H9 (cell line): ENCODE data around the gene MAGEA9. TPM values are rescaled to one million over a fixed set of nuclear protein-coding genes. Genes with fewer than 3 reads are reported as not detected.

Source experiments
- DNase-seq: peaks from one replicate; pipeline ENCODE4 v3.0.0-alpha.2; 2017
- H2AFZ ChIP-seq: one replicate; pipeline ENCODE4 v1.6.1; 2013; ENCODE audit warnings: mild to moderate bottlenecking, low read length, control low read depth, moderate library complexity
- H2AK5ac ChIP-seq: 2 replicates; pipeline ENCODE4 v1.6.1; 2013; ENCODE audit warnings: low read length, control low read depth, mixed read lengths; ENCODE audit not compliant: insufficient read length
- H2BK120ac ChIP-seq: one replicate; pipeline ENCODE4 v1.6.1; 2013; ENCODE audit warnings: low read depth, mild to moderate bottlenecking, low read length, control low read depth, inconsistent platforms; ENCODE audit not compliant: poor library complexity, severe bottlenecking
- H2BK12ac ChIP-seq: 2 replicates; pipeline ENCODE4 v1.6.1; 2013; ENCODE audit warnings: low read length, control low read depth, mixed read lengths, low read depth; ENCODE audit not compliant: insufficient read length
- H2BK15ac ChIP-seq: 2 replicates; pipeline ENCODE4 v1.6.1; 2013; ENCODE audit warnings: low read depth, low read length, control low read depth
- H2BK20ac ChIP-seq: one replicate; pipeline ENCODE4 v1.6.1; 2013; ENCODE audit warnings: low read depth, mild to moderate bottlenecking, low read length, control low read depth, inconsistent platforms; ENCODE audit not compliant: poor library complexity, severe bottlenecking
- H2BK5ac ChIP-seq: 2 replicates; pipeline ENCODE4 v1.6.1; 2013; ENCODE audit warnings: low read length, control low read depth, mixed read lengths; ENCODE audit not compliant: insufficient read length
- H3K14ac ChIP-seq: 2 replicates; pipeline ENCODE4 v1.6.1; 2013; ENCODE audit warnings: low read length, control low read depth; ENCODE audit not compliant: insufficient read depth
- H3K18ac ChIP-seq: 2 replicates; pipeline ENCODE4 v1.6.1; 2013; ENCODE audit warnings: low read depth, mild to moderate bottlenecking, mixed read lengths, low read length, control low read depth; ENCODE audit not compliant: insufficient read length
- H3K23ac ChIP-seq: 2 replicates; pipeline ENCODE4 v1.6.1; 2013; ENCODE audit warnings: low read length, control low read depth, mixed read lengths, low read depth; ENCODE audit not compliant: insufficient read length
- H3K23me2 ChIP-seq: 2 replicates; pipeline ENCODE4 v1.6.1; 2013; ENCODE audit warnings: low read depth, mild to moderate bottlenecking, mixed read lengths, low read length, control low read depth; ENCODE audit not compliant: insufficient read length, poor library complexity, severe bottlenecking
- H3K27ac ChIP-seq: 2 replicates; pipeline ENCODE4 v1.5.1; 2013; ENCODE audit warnings: low read length, control low read depth, mixed read lengths, low read depth; ENCODE audit not compliant: insufficient read length
- H3K27me3 ChIP-seq: 2 replicates; pipeline ENCODE4 v1.6.1; 2013; ENCODE audit warnings: low read length, control low read depth, inconsistent platforms; ENCODE audit not compliant: insufficient read depth
- H3K4ac ChIP-seq: 2 replicates; pipeline ENCODE4 v1.6.1; 2013; ENCODE audit warnings: low read depth, mild to moderate bottlenecking, control low read depth, inconsistent platforms, low read length, moderate library complexity
- H3K4me1 ChIP-seq: 2 replicates; pipeline ENCODE4 v1.6.1; 2013; ENCODE audit warnings: low read length, control low read depth, inconsistent platforms; ENCODE audit not compliant: insufficient read depth
- H3K4me2 ChIP-seq: 2 replicates; pipeline ENCODE4 v1.6.1; 2013; ENCODE audit warnings: low read length, control low read depth, mixed read lengths; ENCODE audit not compliant: insufficient read length, insufficient read depth
- H3K56ac ChIP-seq: 2 replicates; pipeline ENCODE4 v1.6.1; 2013; ENCODE audit warnings: low read depth, mild to moderate bottlenecking, mixed read lengths, low read length, control low read depth; ENCODE audit not compliant: insufficient read length
- H3K79me1 ChIP-seq: 2 replicates; pipeline ENCODE4 v1.6.1; 2013; ENCODE audit warnings: low read depth, mild to moderate bottlenecking, moderate library complexity, low read length, control low read depth, inconsistent platforms; ENCODE audit not compliant: insufficient read depth, poor library complexity, severe bottlenecking
- H3K79me2 ChIP-seq: 2 replicates; pipeline ENCODE4 v1.6.1; 2013; ENCODE audit warnings: low read length, control low read depth, inconsistent platforms; ENCODE audit not compliant: insufficient read depth
- H3K9ac ChIP-seq: 2 replicates; pipeline ENCODE4 v1.6.1; 2013; ENCODE audit warnings: low read length, control low read depth, mixed read lengths; ENCODE audit not compliant: insufficient read length; ENCODE audit errors: extremely low read depth
- H3K9me3 ChIP-seq: one replicate; pipeline ENCODE4 v1.6.1; 2013; ENCODE audit warnings: low read depth, low read length, inconsistent platforms; ENCODE audit not compliant: control insufficient read depth
- H3T11ph ChIP-seq: one replicate; pipeline ENCODE4 v1.6.1; 2013; ENCODE audit warnings: mild to moderate bottlenecking, low read length, control low read depth, inconsistent platforms
- H4K20me1 ChIP-seq: one replicate; pipeline ENCODE4 v1.6.1; 2013; ENCODE audit not compliant: control insufficient read depth, insufficient read length, insufficient read depth
- H4K5ac ChIP-seq: 2 replicates; pipeline ENCODE4 v1.6.1; 2013; ENCODE audit warnings: low read depth, mild to moderate bottlenecking, mixed read lengths, low read length, control low read depth; ENCODE audit not compliant: insufficient read length
- H4K8ac ChIP-seq: replicated peaks from 2 replicates; pipeline ENCODE4 v1.6.1; 2013; ENCODE audit warnings: low read length, control low read depth, mixed read lengths, low read depth; ENCODE audit not compliant: insufficient read length
- H4K91ac ChIP-seq: 2 replicates; pipeline ENCODE4 v1.6.1; 2013; ENCODE audit warnings: low read depth, mild to moderate bottlenecking, moderate library complexity, mixed read lengths, low read length, control low read depth; ENCODE audit not compliant: insufficient read length
- H3K27ac Mint-ChIP-seq, 3 experiments: 2 replicates in 2 of 3; 3 replicates in 1 of 3; pipeline ENCODE4 v1.8.0; 2020 to 2021; ENCODE audit warnings: mixed read lengths in 3 of 3, mild to moderate bottlenecking in 1 of 3, moderate library complexity in 1 of 3
- H3K27me3 Mint-ChIP-seq: 2 replicates; pipeline ENCODE4 v1.8.0; 2021; ENCODE audit warnings: low read depth, mild to moderate bottlenecking, moderate library complexity, mixed read lengths
- H3K36me3 Mint-ChIP-seq, 3 experiments: 2 replicates in 2 of 3; 3 replicates in 1 of 3; pipeline ENCODE4 v1.8.0; 2020 to 2021; ENCODE audit warnings: low read depth in 3 of 3, mixed read lengths in 3 of 3; ENCODE audit not compliant: insufficient read depth in 1 of 3
- H3K4me1 Mint-ChIP-seq, 2 experiments: 2 replicates each; pipeline ENCODE4 v1.8.0; 2020; ENCODE audit warnings: mixed read lengths in 2 of 2
- H3K4me3 Mint-ChIP-seq, 2 experiments: 2 replicates in 1 of 2; 3 replicates in 1 of 2; pipeline ENCODE4 v1.8.0; 2020 to 2021; ENCODE audit warnings: mild to moderate bottlenecking in 2 of 2, mixed read lengths in 2 of 2, moderate library complexity in 1 of 2
- H3K9me3 Mint-ChIP-seq, 2 experiments: 2 replicates in 1 of 2; 3 replicates in 1 of 2; pipeline ENCODE4 v1.8.0; 2020; ENCODE audit warnings: mild to moderate bottlenecking in 2 of 2, mixed read lengths in 2 of 2, moderate library complexity in 1 of 2
- CTCF ChIP-seq: fragments of 200-600 bp; sonication (generic); conservative IDR thresholded peaks from 3 replicates; pipeline ENCODE4 v1.8.0; 2021; ENCODE audit warnings: antibody characterized with exemption, mild to moderate bottlenecking
- WGBS: extraction: QIAGEN DNeasy Blood & Tissue Kit; methylation state at CpG from one replicate; pipeline ENCODE4 v1.1.7; 2013; ENCODE audit warnings: missing lambda C conversion rate, low lambda C conversion rate, mixed read lengths; ENCODE audit not compliant: insufficient read length; ENCODE audit errors: extremely low coverage; 5-methylcytosine and 5-hydroxymethylcytosine counted together
- total RNA-seq: library from RNA; stranded (reverse); gene quantifications from 2 replicates; pipeline ENCODE4 v1.2.1, GENCODE V29; 2021

Gene MAGEA9
- total RNA-seq, 1 experiment from 2014 or later = 0.28 TPM

DNA sequence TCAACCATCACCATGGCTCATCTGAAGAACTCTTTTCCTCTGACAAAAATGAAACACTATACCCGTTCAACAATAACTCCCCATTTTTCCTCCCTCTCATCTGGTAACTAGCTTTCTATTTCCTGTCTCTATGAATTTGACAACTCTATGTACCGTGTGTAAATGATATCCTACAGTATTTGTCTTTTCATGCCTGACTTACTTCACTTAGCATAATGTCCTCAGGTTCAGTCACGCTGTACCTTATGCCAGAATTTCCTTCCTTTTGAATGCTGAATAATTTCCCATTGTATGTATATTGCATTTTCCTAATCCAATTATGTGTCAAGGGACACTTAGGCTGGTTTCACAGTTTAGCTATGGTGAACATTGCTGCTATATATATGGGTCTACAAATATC lies 18.2 kb downstream of the MAGEA9 start:
- H2BK20ac ChIP-seq = no peak overlapping the region

More for the DNA sequence above, 18.2 kb downstream of the MAGEA9 start:
- Mint-ChIP-seq H3K27ac (no peak overlapping the region), H3K36me3 (peaks cover 0 to 3% (median 0%) of the 10 kb centered on the region in 3 experiments; a peak in 3 of 7 replicates), H3K4me3 (no peak overlapping the region), H3K27me3 (no peaks in the 10 kb centered on the region; the same call in 1 of the 2 replicates), H3K4me1 (peaks cover 11% of the 10 kb centered on the region in 2 experiments), H3K9me3 (peaks cover 67 to 68% of the 10 kb centered on the region in 2 experiments)
- Histone ChIP-seq H3T11ph (no peak overlapping the region), H2BK120ac (no peak overlapping the region), H3K27me3 (no peaks in the 10 kb centered on the region), H3K79me1 (no peaks in the 10 kb centered on the region), H4K91ac (no peak overlapping the region), H2AFZ (no peak overlapping the region), H3K9me3 (peaks cover 38% of the 10 kb centered on the region), H3K79me2 (no peaks in the 10 kb centered on the region), H3K4ac (no peak overlapping the region), H3K56ac (no peak overlapping the region), H3K4me2 (no peak overlapping the region), H3K23me2 (no peaks in the 10 kb centered on the region), H2BK12ac (no peak overlapping the region), H2BK15ac (no peak overlapping the region), H2AK5ac (no peak overlapping the region), H3K27ac (no peak overlapping the region), H3K9ac (no peak overlapping the region), H3K4me1 (peaks cover 2% of the 10 kb centered on the region; the same call in 1 of the 2 replicates), H2BK5ac (no peak overlapping the region), H4K20me1 (no peaks in the 10 kb centered on the region), H3K14ac (no peak overlapping the region), H4K8ac (no peak overlapping the region), H4K5ac (no peak overlapping the region), H3K18ac (no peak overlapping the region), H3K23ac (no peak overlapping the region)
- TF ChIP-seq CTCF = no peak
- no peak for DNase-seq
- 100% methylated on average over 1 of the region's 3 CpGs for WGBS
